ENCODE results near the gene HMOX1. TPM values are rescaled to one million over a fixed set of nuclear protein-coding genes. Genes with fewer than 3 reads are reported as not detected.

The HMOX1 gene, protein sequence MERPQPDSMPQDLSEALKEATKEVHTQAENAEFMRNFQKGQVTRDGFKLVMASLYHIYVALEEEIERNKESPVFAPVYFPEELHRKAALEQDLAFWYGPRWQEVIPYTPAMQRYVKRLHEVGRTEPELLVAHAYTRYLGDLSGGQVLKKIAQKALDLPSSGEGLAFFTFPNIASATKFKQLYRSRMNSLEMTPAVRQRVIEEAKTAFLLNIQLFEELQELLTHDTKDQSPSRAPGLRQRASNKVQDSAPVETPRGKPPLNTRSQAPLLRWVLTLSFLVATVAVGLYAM
- 18.9 TPM for polyA plus RNA-seq (2013, experiment 1 of 2)
- polyA plus RNA-seq (2013, experiment 2 of 2) = 15.0 TPM

GRCh38 chr22:35380537-35381423 is at the start of gene HMOX1:
HMOX1 (plus strand) TSS chr22:35381096; CDS start chr22:35381174, 78 bp downstream.
- H3K27ac ChIP-seq (ENCODE audit: low read depth, low read length) = no peak within 1 kb of the TSS
- peaks cover 44% of the 10 kb centered on the region for H3K4me1 ChIP-seq (ENCODE audit: insufficient read depth, low read length)
- H3K9me3 ChIP-seq (ENCODE audit: insufficient read depth, low read depth, low read length) = no peaks in the 10 kb centered on the region
- H3K27me3 ChIP-seq (ENCODE audit: insufficient read depth, low read length) = 0 out of 2 replicates have a peak, but pooled peaks cover 6% of the 10 kb centered on the region
- peak within 1 kb of the TSS; percentile 50 for H3K9ac ChIP-seq (ENCODE audit: low read depth, low read length)
- H3K4me3 ChIP-seq (ENCODE audit: low read length) = peak within 1 kb of the TSS; percentile 64
- H3K36me3 ChIP-seq (ENCODE audit: insufficient read depth, low read length) = peaks cover 11% of the 10 kb centered on the region; the same call in 1 of the 2 replicates
- 6% methylated on average over 47 of the region's 47 CpGs for WGBS

GRCh38 chr22:35332278-35332677 is 48.6 kb upstream of the HMOX1 start:
- no peak overlapping the region for H3K27ac ChIP-seq (ENCODE audit: low read depth, low read length)
- H3K36me3 ChIP-seq (ENCODE audit: insufficient read depth, low read length) = peaks cover 47% of the 10 kb centered on the region
- H3K9me3 ChIP-seq (ENCODE audit: insufficient read depth, low read depth, low read length) = no peaks in the 10 kb centered on the region
- WGBS = 98% methylated on average over 6 of the region's 6 CpGs
- H3K27me3 ChIP-seq (ENCODE audit: insufficient read depth, low read length) = no peaks in the 10 kb centered on the region
- no peak overlapping the region for H3K4me3 ChIP-seq (ENCODE audit: low read length)
- no peaks in the 10 kb centered on the region for H3K4me1 ChIP-seq (ENCODE audit: insufficient read depth, low read length)
- no peak overlapping the region for H3K9ac ChIP-seq (ENCODE audit: low read depth, low read length)

DNA sequence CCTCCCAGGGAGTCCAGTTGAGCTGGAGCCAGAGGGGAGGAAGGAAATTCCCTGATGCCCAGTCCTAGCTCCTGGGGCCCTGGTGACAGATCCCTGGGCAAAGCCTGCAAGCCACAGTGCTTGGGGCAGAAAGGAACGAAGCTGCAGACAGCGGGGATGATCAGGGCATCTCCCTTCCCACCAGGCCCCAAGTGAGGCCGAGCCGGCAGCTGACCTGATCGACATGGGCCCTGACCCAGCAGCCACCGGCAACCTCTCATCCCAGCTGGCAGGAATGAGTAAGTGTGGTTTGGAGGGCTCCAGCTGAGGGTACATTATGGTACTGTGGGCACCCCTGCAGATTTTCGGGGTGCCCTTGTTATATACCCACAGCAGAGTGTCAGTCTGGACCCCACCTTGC is 47.7 kb upstream of the HMOX1 start:
- Histone ChIP-seq H3K9ac (ENCODE audit: low read depth, low read length) (no peak overlapping the region), H3K9me3 (ENCODE audit: insufficient read depth, low read depth, low read length) (no peaks in the 10 kb centered on the region), H3K4me3 (ENCODE audit: low read length) (no peak overlapping the region), H3K36me3 (ENCODE audit: insufficient read depth, low read length) (peaks cover 38% of the 10 kb centered on the region), H3K4me1 (ENCODE audit: insufficient read depth, low read length) (no peaks in the 10 kb centered on the region), H3K27ac (ENCODE audit: low read depth, low read length) (no peak overlapping the region), H3K27me3 (ENCODE audit: insufficient read depth, low read length) (no peaks in the 10 kb centered on the region)
- 95% methylated on average over 7 of the region's 7 CpGs for WGBS

GRCh38 chr22:35334004-35334403 is 46.9 kb upstream of the HMOX1 start:
- no peaks in the 10 kb centered on the region for H3K9me3 ChIP-seq (ENCODE audit: insufficient read depth, low read depth, low read length)
- peaks cover 34% of the 10 kb centered on the region for H3K36me3 ChIP-seq (ENCODE audit: insufficient read depth, low read length)
- no peak overlapping the region for H3K4me3 ChIP-seq (ENCODE audit: low read length)
- WGBS = 76% methylated on average over 9 of the region's 9 CpGs
- H3K9ac ChIP-seq (ENCODE audit: low read depth, low read length) = no peak overlapping the region
- H3K27ac ChIP-seq (ENCODE audit: low read depth, low read length) = no peak overlapping the region
- no peaks in the 10 kb centered on the region for H3K27me3 ChIP-seq (ENCODE audit: insufficient read depth, low read length)
- H3K4me1 ChIP-seq (ENCODE audit: insufficient read depth, low read length) = no peaks in the 10 kb centered on the region

DNA sequence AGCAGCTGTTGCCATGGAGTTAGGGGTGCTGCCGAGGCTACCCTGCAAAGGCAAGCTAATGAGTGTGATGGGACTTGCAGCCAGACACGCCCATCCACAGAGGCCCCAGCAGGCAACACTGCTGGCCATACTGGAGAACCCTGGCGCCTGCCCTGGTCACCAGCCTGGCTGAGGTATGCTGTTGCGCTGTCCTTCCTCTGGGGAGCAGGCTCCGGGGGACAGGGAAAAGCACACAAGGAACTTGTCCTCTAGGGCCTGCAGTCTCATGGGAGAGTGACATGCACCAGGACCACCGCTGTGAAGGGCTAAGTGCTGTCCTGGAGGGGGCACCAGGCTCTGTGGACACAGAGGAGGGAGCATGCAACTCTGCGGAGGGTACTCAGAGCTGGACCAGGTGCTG is 45.4 kb upstream of the HMOX1 start:
- Histone ChIP-seq H3K36me3 (ENCODE audit: insufficient read depth, low read length) (peaks cover 34% of the 10 kb centered on the region), H3K9ac (ENCODE audit: low read depth, low read length) (no peak overlapping the region), H3K27ac (ENCODE audit: low read depth, low read length) (no peak overlapping the region), H3K9me3 (ENCODE audit: insufficient read depth, low read depth, low read length) (no peaks in the 10 kb centered on the region), H3K4me3 (ENCODE audit: low read length) (no peak overlapping the region), H3K27me3 (ENCODE audit: insufficient read depth, low read length) (no peaks in the 10 kb centered on the region), H3K4me1 (ENCODE audit: insufficient read depth, low read length) (no peaks in the 10 kb centered on the region)
- WGBS = 92% methylated on average over 7 of the region's 7 CpGs

DNA sequence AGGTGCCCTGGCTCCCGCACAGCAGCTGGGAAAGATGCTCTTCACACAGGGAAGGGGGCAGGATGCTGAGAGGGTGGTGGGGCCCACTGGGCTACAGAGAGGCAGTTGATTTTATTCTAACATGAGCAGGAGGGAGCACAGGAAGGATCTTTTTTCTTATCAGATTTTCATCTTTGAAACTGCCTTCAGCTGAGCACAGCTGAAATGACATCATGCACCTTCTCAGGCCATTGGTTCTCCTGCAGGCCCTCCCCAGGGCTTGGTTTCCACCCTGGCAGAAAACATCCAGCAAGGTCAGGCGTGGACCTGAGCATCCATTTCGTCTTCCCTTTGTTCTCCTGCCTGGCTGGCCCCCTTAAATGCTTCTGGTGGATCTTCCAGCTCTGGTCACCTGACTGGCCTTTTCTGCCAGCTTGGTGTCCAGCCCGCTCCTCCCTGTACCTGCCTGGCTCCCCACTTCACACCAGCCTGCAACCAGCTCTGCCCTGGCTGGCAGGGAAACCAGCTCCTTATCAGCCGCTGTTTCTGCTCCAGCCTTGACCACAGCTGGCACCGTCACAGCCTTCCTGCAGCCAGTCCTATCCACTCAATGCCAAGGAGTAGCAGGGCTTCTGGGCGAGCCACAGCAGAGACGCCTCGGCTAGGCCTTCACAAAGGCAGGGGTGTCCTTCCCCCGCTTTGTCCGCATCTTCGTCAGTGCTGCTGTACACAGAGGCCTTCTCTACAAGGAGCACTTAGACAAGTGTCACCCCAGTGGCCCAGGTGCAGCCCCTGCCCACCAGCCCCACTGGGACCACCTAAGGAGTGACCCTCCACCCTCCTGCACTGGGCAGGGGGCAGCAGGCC is 44.7 kb upstream of the HMOX1 start:
- no peaks in the 10 kb centered on the region for H3K27me3 ChIP-seq (ENCODE audit: insufficient read depth, low read length)
- no peak overlapping the region for H3K27ac ChIP-seq (ENCODE audit: low read depth, low read length)
- no peak overlapping the region for H3K9ac ChIP-seq (ENCODE audit: low read depth, low read length)
- 91% methylated on average over 12 of the region's 12 CpGs for WGBS
- H3K4me1 ChIP-seq (ENCODE audit: insufficient read depth, low read length) = no peaks in the 10 kb centered on the region
- peaks cover 30% of the 10 kb centered on the region for H3K36me3 ChIP-seq (ENCODE audit: insufficient read depth, low read length)
- no peaks in the 10 kb centered on the region for H3K9me3 ChIP-seq (ENCODE audit: insufficient read depth, low read depth, low read length)
- no peak overlapping the region for H3K4me3 ChIP-seq (ENCODE audit: low read length)

GRCh38 chr22:35337932-35338331 is 43.0 kb upstream of the HMOX1 start:
- Histone ChIP-seq H3K4me1 (ENCODE audit: insufficient read depth, low read length) (no peaks in the 10 kb centered on the region), H3K9me3 (ENCODE audit: insufficient read depth, low read depth, low read length) (no peaks in the 10 kb centered on the region), H3K27ac (ENCODE audit: low read depth, low read length) (no peak overlapping the region), H3K9ac (ENCODE audit: low read depth, low read length) (no peak overlapping the region), H3K27me3 (ENCODE audit: insufficient read depth, low read length) (no peaks in the 10 kb centered on the region), H3K4me3 (ENCODE audit: low read length) (no peak overlapping the region), H3K36me3 (ENCODE audit: insufficient read depth, low read length) (peaks cover 19% of the 10 kb centered on the region)
- 87% methylated on average over 4 of the region's 4 CpGs for WGBS

DNA sequence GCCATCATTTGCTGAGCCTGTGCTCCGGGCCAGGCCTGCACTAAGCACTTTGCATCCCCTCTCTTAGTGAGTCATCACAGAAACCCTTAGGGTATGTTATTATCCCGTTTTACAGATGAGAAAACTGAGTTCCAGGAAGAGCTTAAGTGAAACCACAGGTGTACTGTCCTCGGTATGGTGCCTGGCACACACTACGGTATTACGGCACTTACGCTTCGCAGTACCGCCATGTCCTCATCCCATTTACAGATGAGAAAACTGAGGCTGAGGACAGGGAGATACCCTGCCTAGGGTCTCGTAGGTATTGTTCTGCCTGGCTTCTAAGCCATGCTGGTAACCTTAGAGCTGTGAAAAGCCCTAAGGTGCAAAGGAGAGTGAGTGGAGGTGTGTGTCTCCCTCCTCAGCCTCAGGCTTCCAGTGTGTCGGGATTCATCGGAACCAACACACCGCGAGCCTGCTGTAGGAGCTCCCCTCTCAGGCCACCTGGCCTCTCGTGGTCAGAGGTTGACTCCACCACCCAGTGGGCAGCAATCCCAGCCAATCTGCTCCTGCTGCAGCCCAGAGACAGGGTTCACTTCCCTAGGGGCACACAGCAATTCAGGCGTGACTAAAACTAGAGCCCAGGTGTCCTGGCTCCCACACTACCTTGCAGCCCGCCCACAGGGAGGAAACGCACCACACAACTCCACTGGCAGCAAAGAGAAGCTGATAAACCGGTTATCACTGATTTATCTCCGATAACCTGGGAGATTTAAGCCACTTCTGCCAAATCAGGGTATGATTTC is 39.6 kb upstream of the HMOX1 start:
- Histone ChIP-seq H3K9ac (ENCODE audit: low read depth, low read length) (no peak overlapping the region), H3K9me3 (ENCODE audit: insufficient read depth, low read depth, low read length) (no peaks in the 10 kb centered on the region), H3K27ac (ENCODE audit: low read depth, low read length) (no peak overlapping the region), H3K36me3 (ENCODE audit: insufficient read depth, low read length) (peaks cover 2% of the 10 kb centered on the region), H3K4me3 (ENCODE audit: low read length) (no peak overlapping the region), H3K27me3 (ENCODE audit: insufficient read depth, low read length) (no peaks in the 10 kb centered on the region), H3K4me1 (ENCODE audit: insufficient read depth, low read length) (no peaks in the 10 kb centered on the region)
- WGBS = 95% methylated on average over 19 of the region's 19 CpGs

- H3K4me3 ChIP-seq (ENCODE audit: low read length) = no peak overlapping the region
- peaks cover 2% of the 10 kb centered on the region; the same call in 1 of the 2 replicates for H3K36me3 ChIP-seq (ENCODE audit: insufficient read depth, low read length)
- H3K9ac ChIP-seq (ENCODE audit: low read depth, low read length) = no peak overlapping the region
- H3K9me3 ChIP-seq (ENCODE audit: insufficient read depth, low read depth, low read length) = no peaks in the 10 kb centered on the region
- no peak overlapping the region for H3K27ac ChIP-seq (ENCODE audit: low read depth, low read length)
- WGBS = 97% methylated on average over 4 of the region's 4 CpGs
- no peaks in the 10 kb centered on the region for H3K27me3 ChIP-seq (ENCODE audit: insufficient read depth, low read length)
- no peaks in the 10 kb centered on the region for H3K4me1 ChIP-seq (ENCODE audit: insufficient read depth, low read length)
These were observed 38.5 kb upstream of the HMOX1 start for GRCh38 chr22:35342390-35342789.
